T-helper 2 cell (primary cell): ENCODE measurements around the gene TNRC6A.
"Not testable (repeated sequence)": the region's sequence is repeated elsewhere in the genome, so short reads cannot be mapped to it uniquely, and the experiment has no call there.

Experiments
- DNase-seq, 5 experiments: peaks; one replicate each; pipeline versions ENCODE4 v3.0.0 to v3.0.0-alpha.2; 2012 to 2022

Gene TNRC6A

GRCh38 chr16:24728891-24729242, 584 bp upstream of the TNRC6A start:
- DNase-seq, result no peak

- DNase-seq, result peak; percentile 8 to 50 (median 17)
Observed at GRCh38 chr16:24729951-24730815, 732 bp downstream of the TNRC6A start.

- no peak for DNase-seq
Observed at GRCh38 chr16:24730914-24731313, 1.5 kb downstream of the TNRC6A start.

- no peak for DNase-seq
Observed at GRCh38 chr16:24731722-24732419, 2.4 kb downstream of the TNRC6A start.

- DNase-seq, result peak in 1 of 5 experiments; percentile 13
Observed at GRCh38 chr16:24734382-24734781, 4.9 kb downstream of the TNRC6A start.

- no peak for DNase-seq
Observed at GRCh38 chr16:24736758-24737157, 7.3 kb downstream of the TNRC6A start.

- DNase-seq, result no peak
Observed at GRCh38 chr16:24737391-24737871, 8.0 kb downstream of the TNRC6A start.

- no peak for DNase-seq
Observed at GRCh38 chr16:24737916-24738594, 8.6 kb downstream of the TNRC6A start.

- no peak for DNase-seq
Observed at GRCh38 chr16:24738895-24739294, 9.4 kb downstream of the TNRC6A start.

- no peak for DNase-seq
Observed at GRCh38 chr16:24741862-24742261, 12.4 kb downstream of the TNRC6A start.

GRCh38 chr16:24742610-24743009, 13.2 kb downstream of the TNRC6A start:
- not testable (repeated sequence) for DNase-seq

- no peak for DNase-seq
Observed at GRCh38 chr16:24745391-24745790, 15.9 kb downstream of the TNRC6A start.

- DNase-seq, result no peak
Observed at GRCh38 chr16:24745791-24746190, 16.3 kb downstream of the TNRC6A start.

- DNase-seq, result no peak
Observed at GRCh38 chr16:24747441-24747840, 18.0 kb downstream of the TNRC6A start.

- DNase-seq, result no peak
Observed at GRCh38 chr16:24748242-24748641, 18.8 kb downstream of the TNRC6A start.

GRCh38 chr16:24749310-24749709, 19.9 kb downstream of the TNRC6A start:
- no peak for DNase-seq

GRCh38 chr16:24749872-24750271, 20.4 kb downstream of the TNRC6A start:
- not testable (repeated sequence) for DNase-seq

GRCh38 chr16:24753000-24753399, 23.5 kb downstream of the TNRC6A start:
- no peak for DNase-seq

GRCh38 chr16:24753437-24753836, 24.0 kb downstream of the TNRC6A start:
- no peak for DNase-seq

- DNase-seq, result no peak
Observed at GRCh38 chr16:24754543-24754942, 25.1 kb downstream of the TNRC6A start.

- no peak for DNase-seq
Observed at GRCh38 chr16:24755201-24755874, 25.9 kb downstream of the TNRC6A start.

- no peak for DNase-seq
Observed at GRCh38 chr16:24758373-24758772, 28.9 kb downstream of the TNRC6A start.

GRCh38 chr16:24759006-24759405, 29.6 kb downstream of the TNRC6A start:
- no peak for DNase-seq
